Tibial nerve (tissue), 4 donors: Measurements from ENCODE around the gene AMBP. TPM values are rescaled to one million over a fixed set of nuclear protein-coding genes. Genes with fewer than 3 reads are reported as not detected.

ENCODE experiments used
- DNase-seq, 2 donors: peaks; one replicate each; pipeline ENCODE4 v3.0.0-alpha.2; 2019; ENCODE audit warnings: low spot score in 2 of 2
- H3K27ac ChIP-seq, 4 donors: fragments of 200-600 bp; sonication (generic) in 3 of 4; one replicate each; pipeline ENCODE4 v1.5.1; 2017 to 2019; ENCODE audit warnings: mild to moderate bottlenecking in 1 of 4
- H3K27me3 ChIP-seq, 2 donors: fragments of 200-600 bp; sonication (generic) in 1 of 2; one replicate each; pipeline versions ENCODE4 v1.5.1 to v1.6.0; 2017 to 2019
- H3K36me3 ChIP-seq, 3 donors: fragments of 200-600 bp; sonication (generic); one replicate each; pipeline ENCODE4 v1.5.1; 2018 to 2019
- H3K4me1 ChIP-seq, 4 donors: fragments of 200-600 bp; sonication (generic) in 3 of 4; one replicate each; pipeline ENCODE4 v1.5.1; 2017 to 2019
- H3K4me3 ChIP-seq, 4 donors: fragments of 200-600 bp; sonication (generic) in 3 of 4; one replicate each; pipeline ENCODE4 v1.5.1; 2017 to 2019; ENCODE audit warnings: mild to moderate bottlenecking in 1 of 4, moderate library complexity in 1 of 4
- H3K9me3 ChIP-seq, 4 donors: fragments of 200-600 bp; sonication (generic) in 3 of 4; one replicate each; pipeline ENCODE4 v1.5.1; 2017 to 2019
- CTCF ChIP-seq, 5 experiments: fragments of 200-600 bp in 3 of 5; fragments of 450-650 bp in 2 of 5; sonication (generic) in 3 of 5; IDR thresholded peaks; one replicate each; pipeline ENCODE4 v1.5.1; 2016 to 2019; ENCODE audit warnings: antibody characterized with exemption in 5 of 5, mild to moderate bottlenecking in 3 of 5, moderate library complexity in 2 of 5
- EP300 ChIP-seq, 2 donors: sonication (generic); formaldehyde crosslinking; IDR thresholded peaks; one replicate each; pipeline ENCODE4 v1.6.1; 2017; ENCODE audit warnings: antibody characterized with exemption in 2 of 2, mild to moderate bottlenecking in 1 of 2
- POLR2A ChIP-seq, 2 donors: fragments of 450-650 bp; IDR thresholded peaks; one replicate each; pipeline ENCODE4 v1.6.1; 2017; ENCODE audit warnings: antibody characterized with exemption in 2 of 2, mild to moderate bottlenecking in 2 of 2, moderate library complexity in 2 of 2
- WGBS, 2 donors: methylation state at CpG; one replicate each; pipeline ENCODE4 v1.1.5; 2018; 5-methylcytosine and 5-hydroxymethylcytosine counted together
- total RNA-seq, 4 donors: library from RNA; depleted of rRNA; stranded (reverse); fragments of >200 nt; gene quantifications; one replicate each; pipeline ENCODE4 v1.1.0, GENCODE V29; 2016

Gene AMBP
- total RNA-seq, 4 donors from 2014 or later, result not detected

GRCh38 chr9:114061830-114062474, 16.1 kb downstream of the AMBP start:
- Histone ChIP-seq H3K27me3 (no peaks in the 10 kb centered on the region), H3K9me3 (peaks cover 0 to 24% (median 0%) of the 10 kb centered on the region in 4 donors), H3K4me1 (peaks cover 0 to 5% (median 0%) of the 10 kb centered on the region in 4 donors), H3K27ac (no peak overlapping the region), H3K4me3 (no peak overlapping the region), H3K36me3 (peaks cover 0 to 26% (median 0%) of the 10 kb centered on the region in 3 donors)
- no peak for TF ChIP-seq CTCF (IDR thresholded peaks at IDR 0.05)
- TF ChIP-seq EP300 (IDR thresholded peaks at IDR 0.05), result no peak
- TF ChIP-seq POLR2A (IDR thresholded peaks at IDR 0.05), result no peak
- DNase-seq, result no peak
- WGBS, 2 donors, result 61 to 65% methylated on average over 4 of the region's 4 CpGs

- H3K9me3 ChIP-seq, result peaks cover 0 to 20% (median 0%) of the 10 kb centered on the region in 4 donors
- H3K27me3 ChIP-seq, result no peaks in the 10 kb centered on the region
- 93 to 94% methylated on average over 12 of the region's 12 CpGs for WGBS, 2 donors
- peaks cover 0 to 5% (median 0%) of the 10 kb centered on the region in 4 donors for H3K4me1 ChIP-seq
- no peak for TF ChIP-seq CTCF (IDR thresholded peaks at IDR 0.05)
- TF ChIP-seq POLR2A (IDR thresholded peaks at IDR 0.05), result no peak
- no peak for TF ChIP-seq EP300 (IDR thresholded peaks at IDR 0.05)
- H3K27ac ChIP-seq, result no peak overlapping the region
- DNase-seq, result no peak
- peaks cover 0 to 33% (median 0%) of the 10 kb centered on the region in 3 donors for H3K36me3 ChIP-seq
- no peak overlapping the region for H3K4me3 ChIP-seq
Measured at GRCh38 chr9:114061292-114061691, 16.8 kb downstream of the AMBP start.

- H3K4me1 ChIP-seq, result peaks cover 0 to 5% (median 0%) of the 10 kb centered on the region in 4 donors
- WGBS, 2 donors, result 61 to 81% methylated on average over 8 to 9 of the region's 9 CpGs
- peaks cover 0 to 34% (median 0%) of the 10 kb centered on the region in 3 donors for H3K36me3 ChIP-seq
- H3K27me3 ChIP-seq, result no peaks in the 10 kb centered on the region
- H3K27ac ChIP-seq, result no peak overlapping the region
- H3K9me3 ChIP-seq, result peaks cover 0 to 17% (median 0%) of the 10 kb centered on the region in 4 donors
- no peak for TF ChIP-seq EP300 (IDR thresholded peaks at IDR 0.05)
- TF ChIP-seq POLR2A (IDR thresholded peaks at IDR 0.05), result no peak
- no peak for TF ChIP-seq CTCF (IDR thresholded peaks at IDR 0.05)
- H3K4me3 ChIP-seq, result no peak overlapping the region
- no peak for DNase-seq
Measured at GRCh38 chr9:114060711-114061110, 17.4 kb downstream of the AMBP start.

GRCh38 chr9:114060070-114060469, 18.0 kb downstream of the AMBP start:
- Histone ChIP-seq H3K36me3 (peaks cover 0 to 36% (median 0%) of the 10 kb centered on the region in 3 donors), H3K4me3 (no peak overlapping the region), H3K4me1 (peaks cover 0 to 5% (median 0%) of the 10 kb centered on the region in 4 donors), H3K27ac (no peak overlapping the region), H3K9me3 (peaks cover 0 to 17% (median 0%) of the 10 kb centered on the region in 4 donors), H3K27me3 (no peaks in the 10 kb centered on the region)
- no peak for DNase-seq
- 82 to 86% methylated on average over 8 of the region's 8 CpGs for WGBS, 2 donors
- TF ChIP-seq POLR2A (IDR thresholded peaks at IDR 0.05), result no peak
- no peak for TF ChIP-seq CTCF (IDR thresholded peaks at IDR 0.05)
- no peak for TF ChIP-seq EP300 (IDR thresholded peaks at IDR 0.05)

- Histone ChIP-seq H3K4me3 (no peak overlapping the region), H3K9me3 (peaks cover 0 to 12% (median 0%) of the 10 kb centered on the region in 4 donors), H3K36me3 (peaks cover 0 to 40% (median 0%) of the 10 kb centered on the region in 3 donors), H3K27ac (no peak overlapping the region), H3K27me3 (no peaks in the 10 kb centered on the region), H3K4me1 (peaks cover 0 to 5% (median 0%) of the 10 kb centered on the region in 4 donors)
- DNase-seq, result no peak
- 40 to 52% methylated on average over 6 to 7 of the region's 8 CpGs for WGBS, 2 donors
- TF ChIP-seq POLR2A (IDR thresholded peaks at IDR 0.05) (no peak), EP300 (IDR thresholded peaks at IDR 0.05) (no peak), CTCF (IDR thresholded peaks at IDR 0.05) (no peak)
Measured at GRCh38 chr9:114059047-114059803, 18.9 kb downstream of the AMBP start.
